SIG-M5 treated with dmso at 0.1 percent for 504 hours (cell line): ENCODE results near the gene LAMA2.
A peak's percentile ranks its signal among the peaks of the same experiment; 100 is the strongest.

Experiments used
- DNase-seq: peaks from one replicate; lab custom pipeline; 2025; ENCODE audit not compliant: unreplicated experiment; lab: John Stamatoyannopoulos, UW

Gene LAMA2

GRCh38 chr6:129419324-129419723, 536.4 kb downstream of the LAMA2 start:
- no peak for DNase-seq

- DNase-seq: no peak
Measured at GRCh38 chr6:129426343-129426742, 543.4 kb downstream of the LAMA2 start.

- DNase-seq: no peak
Measured at GRCh38 chr6:129429956-129430355, 547.0 kb downstream of the LAMA2 start.

- DNase-seq: no peak
Measured at GRCh38 chr6:129432738-129433137, 549.8 kb downstream of the LAMA2 start.

GRCh38 chr6:129434091-129434490, 551.2 kb downstream of the LAMA2 start:
- DNase-seq: no peak

GRCh38 chr6:129440691-129441090, 557.8 kb downstream of the LAMA2 start:
- peak; percentile 4 for DNase-seq

- no peak for DNase-seq
Measured at GRCh38 chr6:129444683-129445082, 561.7 kb downstream of the LAMA2 start.

GRCh38 chr6:129446272-129447197, 563.6 kb downstream of the LAMA2 start:
- DNase-seq: no peak

- no peak for DNase-seq
Measured at GRCh38 chr6:129447198-129447565, 564.2 kb downstream of the LAMA2 start.

- DNase-seq: no peak
Measured at GRCh38 chr6:129448965-129449364, 566.0 kb downstream of the LAMA2 start.

GRCh38 chr6:129451187-129451586, 568.2 kb downstream of the LAMA2 start:
- DNase-seq: no peak

GRCh38 chr6:129453073-129453472, 570.1 kb downstream of the LAMA2 start:
- no peak for DNase-seq

GRCh38 chr6:129454488-129454887, 571.5 kb downstream of the LAMA2 start:
- DNase-seq: peak; percentile 78

GRCh38 chr6:129455126-129455769, 572.3 kb downstream of the LAMA2 start:
- DNase-seq: no peak

GRCh38 chr6:129460221-129460620, 577.3 kb downstream of the LAMA2 start:
- no peak for DNase-seq

- DNase-seq: no peak
Measured at GRCh38 chr6:129469070-129469662, 586.2 kb downstream of the LAMA2 start.

GRCh38 chr6:129472239-129472638, 589.3 kb downstream of the LAMA2 start:
- DNase-seq: no peak

- no peak for DNase-seq
Measured at GRCh38 chr6:129473546-129473945, 590.6 kb downstream of the LAMA2 start.

GRCh38 chr6:129475477-129476247, 592.7 kb downstream of the LAMA2 start:
- DNase-seq: no peak

- DNase-seq: no peak
Measured at GRCh38 chr6:129476248-129476564, 593.3 kb downstream of the LAMA2 start.

GRCh38 chr6:129476810-129477209, 593.9 kb downstream of the LAMA2 start:
- DNase-seq: no peak
